SK-N-SH treated with all-trans-retinoic acid at 6 μM for 48 hours (cell line): Measurements from ENCODE around the gene LDB2.

Experiments
- ATAC-seq: fragments of 200-7000 bp; cut with Tn5 transposase; 3 replicates; pipeline ENCODE4 v1.9.1; 2020; ENCODE audit warnings: mild to moderate bottlenecking, moderate library complexity
- ARNTL ChIP-seq: fragments of 450-650 bp; formaldehyde crosslinking; IDR thresholded peaks from 2 replicates; pipeline ENCODE4 v1.5.0; 2020; ENCODE audit warnings: low read depth, mild to moderate bottlenecking, moderate library complexity, borderline replicate concordance
- BACH2 ChIP-seq: fragments of 250-450 bp; sonication (Bioruptor Pico); IDR thresholded peaks from 2 replicates; pipeline ENCODE4 v1.9.0; 2021; ENCODE audit warnings: mild to moderate bottlenecking, borderline replicate concordance
- ESRRG ChIP-seq: fragments of 250-450 bp; sonication (Bioruptor Pico); IDR thresholded peaks from 2 replicates; pipeline ENCODE4 v1.6.1; 2021; ENCODE audit warnings: mild to moderate bottlenecking
- GLIS3 ChIP-seq: fragments of 250-450 bp; sonication (Bioruptor Pico); IDR thresholded peaks from 2 replicates; pipeline ENCODE4 v1.5.0; 2020; ENCODE audit warnings: mild to moderate bottlenecking, moderate library complexity
- ISL1 ChIP-seq: fragments of 250-450 bp; sonication (Bioruptor Pico); IDR thresholded peaks from 2 replicates; pipeline ENCODE4 v2.1.2; 2022; ENCODE audit warnings: mild to moderate bottlenecking, moderate library complexity
- OSR1 ChIP-seq: fragments of 250-450 bp; sonication (Bioruptor Pico); IDR thresholded peaks from 2 replicates; pipeline ENCODE4 v1.8.0; 2022; ENCODE audit warnings: moderate library complexity, mild to moderate bottlenecking, inconsistent platforms
- PATZ1 ChIP-seq: fragments of 250-450 bp; sonication (Bioruptor Pico); IDR thresholded peaks from 2 replicates; pipeline ENCODE4 v1.8.0; 2020; ENCODE audit warnings: mild to moderate bottlenecking, moderate library complexity, borderline replicate concordance
- POU6F1 ChIP-seq: fragments of 250-450 bp; sonication (Bioruptor Pico); IDR thresholded peaks from 2 replicates; pipeline ENCODE4 v1.8.0; 2021; ENCODE audit warnings: low read depth, mild to moderate bottlenecking, moderate library complexity, borderline replicate concordance
- RARB ChIP-seq: fragments of 250-450 bp; sonication (Bioruptor Pico); IDR thresholded peaks from 2 replicates; pipeline ENCODE4 v1.8.0; 2021; ENCODE audit warnings: mild to moderate bottlenecking, moderate library complexity
- SNAI2 ChIP-seq: fragments of 250-450 bp; sonication (Bioruptor Pico); IDR thresholded peaks from 2 replicates; pipeline ENCODE4 v1.5.0; 2020; ENCODE audit warnings: mild to moderate bottlenecking, moderate library complexity
- TCF4 ChIP-seq: fragments of 250-450 bp; sonication (Bioruptor Pico); IDR thresholded peaks from 2 replicates; pipeline ENCODE4 v1.8.0; 2021; ENCODE audit warnings: mild to moderate bottlenecking, moderate library complexity, borderline replicate concordance
- TSHZ2 ChIP-seq: fragments of 250-450 bp; sonication (Bioruptor Pico); IDR thresholded peaks from 2 replicates; pipeline ENCODE4 v1.5.0; 2020; ENCODE audit warnings: mild to moderate bottlenecking, moderate library complexity
- ZC3H10 ChIP-seq: fragments of 250-450 bp; sonication (Bioruptor Pico); IDR thresholded peaks from 2 replicates; pipeline ENCODE4 v1.5.1; 2021; ENCODE audit warnings: mild to moderate bottlenecking, moderate library complexity
- ZFP3 ChIP-seq: fragments of 250-450 bp; sonication (Bioruptor Pico); IDR thresholded peaks from 2 replicates; pipeline ENCODE4 v1.5.0; 2020; ENCODE audit warnings: mild to moderate bottlenecking, moderate library complexity
- ZFP30 ChIP-seq: fragments of 450-650 bp; formaldehyde crosslinking; IDR thresholded peaks from 2 replicates; pipeline ENCODE4 v1.5.0; 2022; ENCODE audit warnings: mild to moderate bottlenecking, moderate library complexity
- ZNF565 ChIP-seq: fragments of 450-650 bp; formaldehyde crosslinking; conservative IDR thresholded peaks from 2 replicates; pipeline ENCODE4 v1.5.0; 2020; ENCODE audit warnings: low read depth, mild to moderate bottlenecking, moderate library complexity
- ZNF70 ChIP-seq: fragments of 450-650 bp; formaldehyde crosslinking; IDR thresholded peaks from 2 replicates; pipeline ENCODE4 v1.5.0; 2020; ENCODE audit warnings: mild to moderate bottlenecking, moderate library complexity
- ZNF8 ChIP-seq: fragments of 450-650 bp; formaldehyde crosslinking; IDR thresholded peaks from 2 replicates; pipeline ENCODE4 v1.5.0; 2020; ENCODE audit warnings: mild to moderate bottlenecking, moderate library complexity

The LDB2 gene

GRCh38 chr4:16669036-16669435 lies 229.4 kb downstream of the LDB2 start:
- no peak for ATAC-seq
- TF ChIP-seq ISL1 (CRISPR knock-in tag) (no peak), ZFP3 (CRISPR knock-in tag) (no peak), ZNF8 (CRISPR knock-in tag) (no peak), BACH2 (CRISPR knock-in tag) (no peak), GLIS3 (no peak), OSR1 (no peak)
- TF ChIP-seq, all 23 proteins: peak for 0

GRCh38 chr4:16668488-16668887 lies 230.0 kb downstream of the LDB2 start:
- no peak for ATAC-seq
- TF ChIP-seq ZNF8 (CRISPR knock-in tag) = no peak
- TF ChIP-seq POU6F1 (CRISPR knock-in tag) = no peak
- no peak for TF ChIP-seq GLIS3
- TF ChIP-seq BACH2 (CRISPR knock-in tag) = no peak
- TF ChIP-seq RARB (CRISPR knock-in tag) = no peak
- no peak for TF ChIP-seq ZFP3 (CRISPR knock-in tag)
- no peak for TF ChIP-seq ZC3H10 (CRISPR knock-in tag)
- no peak for TF ChIP-seq OSR1
- no peak for TF ChIP-seq SNAI2 (CRISPR knock-in tag)

- ATAC-seq = peak; percentile 90
- TF ChIP-seq ISL1 (CRISPR knock-in tag) = no peak
- TF ChIP-seq TSHZ2 (CRISPR knock-in tag) = no peak
- no peak for TF ChIP-seq ZNF565 (CRISPR knock-in tag)
- no peak for TF ChIP-seq ARNTL (CRISPR knock-in tag)
- TF ChIP-seq ESRRG (CRISPR knock-in tag) = no peak
- no peak for TF ChIP-seq GLIS3
- TF ChIP-seq BACH2 (CRISPR knock-in tag) = no peak
- no peak for TF ChIP-seq PATZ1 (CRISPR knock-in tag)
- TF ChIP-seq SNAI2 (CRISPR knock-in tag) = no peak
- no peak for TF ChIP-seq ZFP3 (CRISPR knock-in tag)
- TF ChIP-seq OSR1 = no peak
- no peak for TF ChIP-seq ZNF70 (CRISPR knock-in tag)
- TF ChIP-seq TCF4 (CRISPR knock-in tag) = no peak
- TF ChIP-seq RARB (CRISPR knock-in tag) = no peak
These were observed 231.0 kb downstream of the LDB2 start for GRCh38 chr4:16667464-16667863.

- ATAC-seq = no peak
- TF ChIP-seq PATZ1 (CRISPR knock-in tag) (no peak), RARB (CRISPR knock-in tag) (no peak), ZNF8 (CRISPR knock-in tag) (no peak), SNAI2 (CRISPR knock-in tag) (no peak), ZFP30 (CRISPR knock-in tag) (no peak), GLIS3 (no peak)
These were observed 232.4 kb downstream of the LDB2 start for GRCh38 chr4:16665942-16666551.
